GM19099 (cell line): ENCODE data around the gene BLOC1S1.

ENCODE experiments used
- POLR2A ChIP-seq: IDR thresholded peaks from 3 replicates; pipeline ENCODE4 v1.6.1; 2011; ENCODE audit warnings: low read depth; ENCODE audit not compliant: insufficient read length; ENCODE audit errors: extremely low read depth

Gene BLOC1S1

DNA sequence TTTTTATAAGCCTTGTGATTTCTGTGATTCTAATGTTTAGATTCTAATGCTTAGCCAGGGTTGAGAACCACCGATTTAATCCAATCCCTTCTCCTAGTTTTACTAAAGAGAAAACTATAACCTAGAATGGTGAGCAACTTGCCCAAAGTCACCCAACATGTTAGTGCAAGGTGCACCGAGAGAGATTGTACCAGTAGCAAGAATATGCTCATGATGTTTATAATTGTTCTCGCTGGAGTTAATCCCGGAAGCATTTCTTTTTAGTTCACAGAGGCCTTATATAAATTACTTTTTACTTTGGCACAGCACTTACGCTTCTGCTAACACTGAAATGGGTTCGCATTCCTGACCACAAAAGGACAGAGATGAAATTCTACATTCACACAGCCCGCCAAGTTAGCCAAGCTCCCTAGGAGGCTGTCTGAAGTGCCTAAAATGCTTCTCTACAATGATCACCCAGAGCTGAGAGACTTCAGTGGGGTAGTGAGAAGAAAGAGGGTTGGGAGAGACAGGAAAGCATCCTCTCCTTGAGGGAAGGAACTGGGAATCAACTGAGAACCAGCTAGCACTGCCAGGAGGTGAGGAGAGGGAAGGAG is 579 bp upstream of the BLOC1S1 start:
- TF ChIP-seq POLR2A: no peak

DNA sequence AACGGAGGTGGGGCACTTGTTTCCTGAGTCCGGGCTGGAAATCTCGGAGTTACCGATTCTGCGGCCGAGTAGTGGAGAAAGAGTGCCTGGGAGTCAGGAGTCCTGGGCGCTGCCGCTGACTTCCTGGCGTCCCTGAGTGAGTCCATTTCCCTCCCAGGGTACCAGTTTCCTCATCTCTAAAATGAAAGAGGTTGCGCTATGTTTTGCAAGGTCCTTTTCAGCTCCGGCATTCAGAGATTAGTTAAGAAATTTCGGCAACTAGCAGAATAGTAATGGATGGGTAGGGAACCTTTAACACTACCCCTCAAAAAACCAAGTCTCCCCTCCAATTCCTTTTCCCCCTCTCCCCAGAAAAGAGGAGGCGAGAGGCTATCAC is 724 bp downstream of the BLOC1S1 start:
- TF ChIP-seq POLR2A: no peak

DNA sequence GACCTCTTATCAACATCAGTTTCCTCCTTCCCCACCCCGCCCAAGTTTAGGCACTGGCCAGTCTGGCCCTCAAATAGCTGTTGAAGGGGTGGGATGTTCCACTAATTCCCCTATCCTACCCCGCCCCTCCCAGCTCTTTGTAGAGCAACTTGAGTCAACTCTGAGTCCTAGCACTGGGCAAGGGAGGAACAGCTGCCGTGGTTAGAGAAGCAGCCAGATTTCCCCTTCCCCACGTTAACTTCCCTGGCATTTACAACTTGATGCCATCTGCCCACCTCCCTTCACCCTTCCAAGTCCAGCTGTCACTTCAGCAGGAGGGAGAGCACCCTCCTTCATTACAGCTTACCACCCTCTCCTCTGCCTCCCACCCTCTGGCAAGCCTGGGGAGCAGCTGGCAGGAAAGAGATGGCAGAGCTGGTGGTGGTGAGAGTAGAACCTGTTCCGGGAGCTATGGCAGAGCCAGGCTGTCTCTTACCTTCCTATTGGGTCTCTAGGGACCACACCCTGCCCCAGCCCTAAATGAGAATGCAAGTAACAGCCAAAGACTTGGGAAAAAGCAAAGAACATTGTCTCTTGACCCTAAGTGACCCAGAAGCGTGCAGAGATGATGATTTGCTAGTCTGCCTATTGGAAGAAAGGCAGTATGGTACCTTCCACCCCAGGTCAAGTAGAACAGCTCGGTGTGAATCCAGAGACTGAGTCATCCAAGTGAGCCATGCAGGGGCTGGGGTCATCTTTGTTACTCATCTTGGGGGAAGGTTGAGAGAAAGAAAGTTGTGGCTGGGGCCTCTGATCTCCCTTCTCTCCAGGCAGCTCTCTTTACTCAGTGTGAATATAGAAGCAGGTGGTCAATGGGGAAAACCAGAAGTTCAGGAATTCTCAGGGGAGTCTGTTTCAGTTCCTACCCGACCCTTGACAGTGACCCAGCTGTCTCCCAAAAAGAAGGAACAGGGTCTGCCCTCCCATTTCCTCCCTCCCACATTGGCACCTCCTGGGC is 1.5 kb downstream of the BLOC1S1 start:
- no peak for TF ChIP-seq POLR2A

DNA sequence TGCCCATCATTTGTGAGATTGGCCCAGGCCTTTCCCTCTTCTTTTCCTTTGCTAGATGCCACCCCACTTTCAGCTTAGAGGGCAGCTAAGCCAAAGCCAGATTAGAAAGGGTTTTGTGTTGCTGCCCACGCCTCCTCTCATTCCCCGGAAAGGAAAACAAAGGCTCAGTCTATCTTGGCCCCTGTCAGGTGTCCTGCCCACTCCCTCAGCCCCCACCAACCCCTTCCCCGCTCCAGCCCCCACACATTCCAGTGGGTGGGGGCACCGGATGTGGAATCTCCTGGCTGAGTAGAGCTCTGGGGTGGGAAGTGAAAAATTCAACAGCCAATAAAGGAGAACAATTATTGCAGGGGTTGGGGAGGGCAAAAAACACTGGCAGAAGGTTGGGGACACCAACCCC is 2.2 kb downstream of the BLOC1S1 start:
- TF ChIP-seq POLR2A: no peak

DNA sequence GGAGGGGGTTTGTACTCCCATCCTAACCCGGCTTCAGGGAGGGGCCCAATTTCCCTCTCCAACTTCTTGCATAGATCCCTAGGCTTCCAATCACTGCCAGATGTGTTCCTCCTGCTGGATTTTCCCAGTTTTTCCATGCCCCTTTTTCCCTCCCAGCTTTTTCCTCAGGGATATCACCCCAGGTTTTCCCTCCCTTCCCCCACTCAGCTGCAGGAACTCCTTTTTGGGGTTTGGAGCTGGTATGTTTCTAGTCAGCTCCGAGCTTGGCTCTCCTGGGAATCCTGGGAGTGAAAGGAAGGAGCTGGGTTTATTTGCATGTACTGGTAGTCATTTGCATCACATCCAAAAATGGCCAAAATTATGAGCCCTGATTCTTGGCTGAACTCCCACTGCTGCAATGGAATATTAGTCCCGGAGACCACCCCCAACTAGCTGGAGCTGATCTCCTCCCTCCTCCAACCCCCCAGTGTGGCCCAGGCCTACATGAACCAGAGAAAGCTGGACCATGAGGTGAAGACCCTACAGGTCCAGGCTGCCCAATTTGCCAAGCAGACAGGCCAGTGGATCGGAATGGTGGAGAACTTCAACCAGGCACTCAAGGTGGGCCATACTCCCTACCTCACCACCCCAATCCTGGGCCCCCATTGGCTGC is 2.9 kb downstream of the BLOC1S1 start:
- no peak for TF ChIP-seq POLR2A

DNA sequence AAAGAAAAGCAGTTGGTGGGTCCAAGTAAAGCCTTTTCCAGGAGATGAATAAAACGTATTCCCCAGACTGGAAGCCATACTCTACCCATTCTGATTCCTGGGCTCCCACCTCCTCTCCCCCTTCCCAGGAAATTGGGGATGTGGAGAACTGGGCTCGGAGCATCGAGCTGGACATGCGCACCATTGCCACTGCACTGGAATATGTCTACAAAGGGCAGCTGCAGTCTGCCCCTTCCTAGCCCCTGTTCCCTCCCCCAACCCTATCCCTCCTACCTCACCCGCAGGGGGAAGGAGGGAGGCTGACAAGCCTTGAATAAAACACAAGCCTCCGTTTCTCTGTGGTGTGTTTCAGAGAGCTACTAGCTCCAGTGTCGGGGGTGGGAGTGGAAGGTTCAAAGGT is 3.5 kb downstream of the BLOC1S1 start:
- no peak for TF ChIP-seq POLR2A

DNA sequence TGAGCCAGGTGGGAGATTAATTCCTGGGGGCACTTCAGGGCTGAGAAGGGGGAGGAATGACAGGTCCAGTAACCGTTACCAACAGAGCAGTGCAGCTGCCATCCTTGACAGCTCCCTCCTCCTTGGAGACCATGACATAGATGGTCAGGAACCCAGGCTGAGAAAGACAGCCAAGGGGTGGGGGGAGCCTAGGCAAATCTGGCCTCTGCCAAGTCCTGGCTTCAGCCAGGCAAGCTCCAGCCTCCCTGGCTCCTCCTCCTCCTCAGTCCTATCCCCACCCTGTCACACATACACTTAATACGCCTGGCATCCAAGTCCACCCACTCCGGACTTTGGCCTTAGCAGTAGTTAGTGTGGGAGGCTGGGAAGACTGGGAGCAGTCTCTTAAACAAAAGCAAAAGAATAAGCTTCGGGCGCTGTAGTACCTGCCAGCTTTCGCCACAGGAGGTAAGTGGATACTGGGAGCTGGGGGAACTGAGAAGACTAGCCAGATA is 4.3 kb downstream of the BLOC1S1 start, which contains the start of gene RDH5:
TSS of gene RDH5 (plus strand) at position 323 of the 494 bp plus-strand sequence. CDS start 792 bp downstream, outside the sequence.
- no peak for TF ChIP-seq POLR2A

DNA sequence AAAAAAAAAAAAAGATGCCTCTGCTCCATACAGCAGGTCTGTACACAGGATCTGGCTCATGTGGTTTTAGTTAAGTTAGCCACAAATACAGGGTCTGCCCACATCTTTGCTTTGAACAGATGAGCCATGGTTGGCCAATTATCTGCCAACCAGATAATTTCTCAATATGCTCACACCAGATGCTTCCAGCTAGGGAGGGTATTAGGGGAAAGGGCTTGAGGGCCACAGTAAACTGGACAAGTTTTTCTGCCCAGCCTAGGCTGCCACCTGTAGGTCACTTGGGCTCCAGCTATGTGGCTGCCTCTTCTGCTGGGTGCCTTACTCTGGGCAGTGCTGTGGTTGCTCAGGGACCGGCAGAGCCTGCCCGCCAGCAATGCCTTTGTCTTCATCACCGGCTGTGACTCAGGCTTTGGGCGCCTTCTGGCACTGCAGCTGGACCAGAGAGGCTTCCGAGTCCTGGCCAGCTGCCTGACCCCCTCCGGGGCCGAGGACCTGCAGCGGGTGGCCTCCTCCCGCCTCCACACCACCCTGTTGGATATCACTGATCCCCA is 5.1 kb downstream of the BLOC1S1 start:
- no peak for TF ChIP-seq POLR2A

DNA sequence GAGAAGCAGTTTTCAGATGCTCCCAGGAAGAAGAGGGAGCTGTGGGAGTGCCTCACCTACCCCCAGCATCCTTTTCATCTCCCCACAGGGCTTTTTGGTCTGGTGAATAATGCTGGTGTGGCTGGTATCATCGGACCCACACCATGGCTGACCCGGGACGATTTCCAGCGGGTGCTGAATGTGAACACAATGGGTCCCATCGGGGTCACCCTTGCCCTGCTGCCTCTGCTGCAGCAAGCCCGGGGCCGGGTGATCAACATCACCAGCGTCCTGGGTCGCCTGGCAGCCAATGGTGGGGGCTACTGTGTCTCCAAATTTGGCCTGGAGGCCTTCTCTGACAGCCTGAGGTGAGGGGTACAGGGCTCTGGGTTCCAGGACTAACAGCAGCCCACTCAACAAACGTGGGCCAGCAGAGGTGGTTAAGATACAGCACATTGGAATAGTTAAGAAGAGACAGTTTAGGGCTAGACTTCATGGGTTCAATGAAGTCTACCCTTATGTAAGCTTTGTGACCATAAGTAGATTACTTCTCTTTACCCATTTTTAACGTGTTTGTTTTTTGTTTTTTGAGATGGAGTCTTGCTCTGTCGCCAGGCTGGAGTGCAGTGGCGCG is 5.9 kb downstream of the BLOC1S1 start:
- no peak for TF ChIP-seq POLR2A

DNA sequence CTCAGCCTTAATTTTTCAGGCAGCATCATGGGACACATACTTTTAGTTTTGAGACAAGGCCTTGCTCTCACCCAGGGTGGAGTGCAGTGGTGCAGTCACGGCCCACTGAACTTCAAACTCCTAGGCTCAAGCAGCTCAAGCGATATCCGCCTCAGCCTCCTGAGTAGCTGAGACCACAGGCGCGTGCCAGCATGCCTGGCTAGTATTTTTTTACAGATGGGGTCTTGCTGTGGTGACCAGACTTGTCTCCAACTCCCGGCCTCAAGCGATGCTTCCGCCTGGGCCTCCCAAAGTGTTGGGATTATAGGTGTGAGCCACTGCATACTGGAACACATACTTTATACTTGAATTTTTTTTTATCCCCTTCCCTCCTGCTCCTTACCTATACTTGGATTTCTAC is 7.1 kb downstream of the BLOC1S1 start:
- TF ChIP-seq POLR2A: no peak

DNA sequence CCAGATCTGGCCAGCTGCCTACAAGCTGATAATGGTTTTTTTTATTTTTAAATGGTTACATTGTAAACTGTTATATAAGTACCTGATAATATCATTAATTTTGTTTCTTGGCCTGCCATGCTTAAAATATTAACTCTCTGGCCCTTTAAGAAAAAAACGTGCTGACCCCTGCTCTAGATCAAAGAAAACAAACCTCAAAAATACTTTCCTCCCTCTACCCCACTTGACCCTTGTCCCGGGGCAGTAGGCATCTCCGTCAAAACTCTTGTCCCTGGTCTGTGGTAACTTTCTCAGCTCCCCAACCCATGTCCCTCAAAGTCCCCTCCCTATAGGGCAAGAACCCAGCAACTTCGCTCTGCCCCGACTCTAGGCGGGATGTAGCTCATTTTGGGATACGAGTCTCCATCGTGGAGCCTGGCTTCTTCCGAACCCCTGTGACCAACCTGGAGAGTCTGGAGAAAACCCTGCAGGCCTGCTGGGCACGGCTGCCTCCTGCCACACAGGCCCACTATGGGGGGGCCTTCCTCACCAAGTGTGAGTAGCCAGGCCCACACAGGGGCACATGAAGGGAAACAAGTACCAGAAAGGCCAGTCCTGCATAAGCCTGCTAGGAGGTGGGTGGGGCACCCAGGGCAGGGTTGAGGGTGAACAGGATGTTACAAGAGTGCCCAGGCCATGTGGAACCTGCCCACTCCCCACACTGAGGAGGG is 7.8 kb downstream of the BLOC1S1 start:
- TF ChIP-seq POLR2A: no peak

DNA sequence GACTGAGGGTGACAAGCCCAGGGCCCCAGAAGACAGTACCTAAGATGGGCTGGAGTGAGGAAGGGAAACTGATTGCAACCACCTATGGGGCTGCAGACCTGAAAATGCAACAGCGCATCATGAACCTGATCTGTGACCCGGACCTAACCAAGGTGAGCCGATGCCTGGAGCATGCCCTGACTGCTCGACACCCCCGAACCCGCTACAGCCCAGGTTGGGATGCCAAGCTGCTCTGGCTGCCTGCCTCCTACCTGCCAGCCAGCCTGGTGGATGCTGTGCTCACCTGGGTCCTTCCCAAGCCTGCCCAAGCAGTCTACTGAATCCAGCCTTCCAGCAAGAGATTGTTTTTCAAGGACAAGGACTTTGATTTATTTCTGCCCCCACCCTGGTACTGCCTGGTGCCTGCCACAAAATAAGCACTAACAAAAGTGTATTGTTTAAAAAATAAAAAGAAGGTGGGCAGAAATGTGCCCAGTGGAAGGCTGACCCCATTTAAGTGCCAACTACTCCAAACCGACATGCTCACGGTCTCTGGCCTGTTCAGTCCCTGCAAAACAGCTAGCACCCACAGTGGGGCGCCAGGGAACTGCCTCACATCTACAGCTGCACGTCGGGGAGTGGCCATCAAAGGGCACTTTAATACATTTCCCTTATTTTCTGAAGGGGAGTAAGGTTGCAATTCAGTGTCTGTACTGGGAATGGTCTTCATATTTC is 8.5 kb downstream of the BLOC1S1 start:
- TF ChIP-seq POLR2A: no peak

DNA sequence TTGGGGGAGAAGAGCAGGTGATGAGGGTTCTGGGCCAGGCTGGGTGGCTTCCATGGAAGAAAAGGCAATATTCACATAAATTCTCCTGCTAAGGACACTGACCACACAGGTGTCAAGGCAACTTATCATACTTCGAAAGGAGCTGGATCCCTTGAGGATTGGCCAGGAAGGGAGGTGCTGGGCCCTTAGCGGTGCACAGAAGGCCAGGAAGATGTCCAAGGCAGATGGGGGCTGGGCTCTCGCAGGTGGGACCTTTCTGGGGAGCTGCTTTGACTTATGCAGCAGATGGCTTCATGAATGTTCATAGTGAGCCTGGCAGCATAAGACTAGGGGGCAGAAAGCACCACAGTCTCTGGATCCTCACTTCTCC is 9.1 kb downstream of the BLOC1S1 start:
- TF ChIP-seq POLR2A: no peak

DNA sequence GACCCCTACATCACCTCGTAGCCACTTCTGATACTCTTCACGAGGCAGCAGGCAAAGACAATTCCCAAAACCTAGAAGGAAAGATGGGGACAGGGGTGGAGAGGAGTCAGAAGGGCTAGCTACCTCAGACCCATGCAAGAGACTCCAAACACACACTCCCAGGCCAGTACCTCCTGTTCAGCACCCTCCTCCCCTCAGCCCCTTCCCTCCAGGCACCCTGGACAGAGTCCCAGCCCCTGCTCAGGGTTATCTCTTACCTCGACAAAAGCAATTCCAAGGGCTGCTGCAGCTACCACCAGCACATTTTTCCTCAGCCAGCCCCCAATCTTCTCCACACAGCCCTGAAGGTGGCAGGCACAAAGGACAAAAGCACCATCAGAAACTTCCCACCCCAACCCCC is 9.7 kb downstream of the BLOC1S1 start:
- no peak for TF ChIP-seq POLR2A
